GM18873 (cell line): Measurements from ENCODE around the gene CFHR5.
"Not testable (repeated sequence)": the region's sequence is repeated elsewhere in the genome, so short reads cannot be mapped to it uniquely, and the experiment has no call there.

Source experiments
- ATAC-seq: cut with Tn5 transposase; IDR thresholded peaks from one replicate; pipeline ENCODE4 v1.9.1; 2021; ENCODE audit warnings: mild to moderate bottlenecking, moderate library complexity, moderate number of reproducible peaks; ENCODE audit not compliant: unreplicated experiment, low FRiP score

Gene CFHR5

GRCh38 chr1:196977278-196977677, at the start of gene CFHR5:
Gene CFHR5, plus strand, starts transcription at chr1:196977556. Its CDS starts 109 bp downstream, at chr1:196977665.
- no peak for ATAC-seq

- not testable (repeated sequence) for ATAC-seq
Observed at GRCh38 chr1:196932853-196933252, 44.5 kb upstream of the CFHR5 start.

- no peak for ATAC-seq
Observed at GRCh38 chr1:196933531-196934189, 43.7 kb upstream of the CFHR5 start.

GRCh38 chr1:196941474-196941873, 35.9 kb upstream of the CFHR5 start:
- not testable (repeated sequence) for ATAC-seq

- not testable (repeated sequence) for ATAC-seq
Observed at GRCh38 chr1:196943568-196943967, 33.8 kb upstream of the CFHR5 start, which contains the start of gene CFHR2. Gene CFHR2, plus strand, starts transcription at chr1:196943738. Its CDS starts 143 bp downstream, at chr1:196943881.

GRCh38 chr1:196951711-196952394, 25.5 kb upstream of the CFHR5 start:
- ATAC-seq: peak; percentile 88

- no peak for ATAC-seq
Observed at GRCh38 chr1:196954778-196955177, 22.6 kb upstream of the CFHR5 start.

- no peak for ATAC-seq
Observed at GRCh38 chr1:196955926-196956325, 21.4 kb upstream of the CFHR5 start.

- ATAC-seq: no peak
Observed at GRCh38 chr1:196960854-196961253, 16.5 kb upstream of the CFHR5 start.

GRCh38 chr1:196970182-196970581, 7.2 kb upstream of the CFHR5 start:
- no peak for ATAC-seq

GRCh38 chr1:196976278-196976677, 1.1 kb upstream of the CFHR5 start:
- ATAC-seq: no peak

GRCh38 chr1:196980859-196981258, 3.5 kb downstream of the CFHR5 start:
- ATAC-seq: no peak

GRCh38 chr1:196982247-196982646, 4.9 kb downstream of the CFHR5 start:
- ATAC-seq: not testable (repeated sequence)

GRCh38 chr1:196991919-196992651, 14.7 kb downstream of the CFHR5 start:
- not testable (repeated sequence) for ATAC-seq

- no peak for ATAC-seq
Observed at GRCh38 chr1:196993916-196994315, 16.6 kb downstream of the CFHR5 start.

- no peak for ATAC-seq
Observed at GRCh38 chr1:196997423-196997822, 20.1 kb downstream of the CFHR5 start.

GRCh38 chr1:197001828-197002227, 24.5 kb downstream of the CFHR5 start:
- no peak for ATAC-seq

- ATAC-seq: no peak
Observed at GRCh38 chr1:197003132-197003531, 25.8 kb downstream of the CFHR5 start.

GRCh38 chr1:197008861-197009260, 31.5 kb downstream of the CFHR5 start:
- no peak for ATAC-seq

- no peak for ATAC-seq
Observed at GRCh38 chr1:197011614-197012013, 34.3 kb downstream of the CFHR5 start.

- no peak for ATAC-seq
Observed at GRCh38 chr1:197013234-197013633, 35.9 kb downstream of the CFHR5 start.
